Stimulated activated CD8-positive, alpha-beta memory T cell treated with anti-CD3 and anti-CD28 coated beads, Interleukin-4, amount 100 ng/mL, for 24 hours (primary cell): ENCODE measurements around the gene OR4E2.
"Not testable (repeated sequence)": the region's sequence is repeated elsewhere in the genome, so short reads cannot be mapped to it uniquely, and the experiment has no call there.

ENCODE experiments used
- DNase-seq: peaks from one replicate; pipeline ENCODE4 v3.0.0-alpha.2; 2020; ENCODE audit warnings: low read depth

Gene OR4E2

GRCh38 chr14:21697662-21698061 lies 44.0 kb downstream of the OR4E2 start:
- not testable (repeated sequence) for DNase-seq

GRCh38 chr14:21698538-21698937 lies 44.9 kb downstream of the OR4E2 start:
- not testable (repeated sequence) for DNase-seq

DNA sequence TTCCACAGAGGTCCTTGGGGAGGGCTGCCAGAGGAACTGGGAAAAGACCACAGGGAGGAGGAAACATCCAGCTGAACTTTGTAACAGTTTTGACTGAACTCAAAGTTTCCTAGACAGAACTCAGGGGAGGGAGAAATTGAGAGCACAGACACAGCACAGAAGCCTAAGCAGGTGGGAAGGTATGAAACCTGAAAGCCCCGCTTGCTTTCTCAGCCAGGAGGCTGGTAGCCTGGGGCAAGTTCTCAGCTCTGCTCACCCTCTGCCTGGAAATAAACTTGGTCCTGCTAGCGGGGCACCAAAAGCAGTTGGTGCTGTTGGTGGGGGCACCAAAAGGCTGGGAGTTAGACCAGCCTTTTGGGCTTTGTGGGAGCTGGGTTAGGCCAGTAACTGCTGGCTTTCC lies 45.9 kb downstream of the OR4E2 start:
- no peak for DNase-seq

DNA sequence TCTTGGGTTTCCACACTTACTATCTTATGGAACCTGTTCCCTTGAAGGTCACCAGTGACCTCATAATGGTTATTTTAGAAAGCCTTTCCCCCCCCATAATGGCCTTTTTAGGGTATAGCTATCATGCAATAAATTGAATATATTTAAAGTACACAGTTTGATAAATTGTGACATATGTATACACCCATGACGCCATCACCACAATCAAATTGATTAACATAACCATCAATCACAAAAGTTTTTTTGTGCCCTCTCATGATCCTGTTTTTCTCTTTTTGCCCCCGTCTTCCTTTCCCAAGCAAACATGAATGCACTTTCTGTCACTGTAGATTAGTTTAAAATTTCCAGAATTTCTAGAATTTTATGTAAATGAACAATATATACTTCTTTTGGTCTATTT lies 48.7 kb downstream of the OR4E2 start:
- DNase-seq = no peak

- DNase-seq = no peak
Measured at GRCh38 chr14:21703357-21704326, 50.0 kb downstream of the OR4E2 start.

GRCh38 chr14:21704338-21704737 lies 50.7 kb downstream of the OR4E2 start:
- DNase-seq = no peak

GRCh38 chr14:21711360-21711961 lies 57.8 kb downstream of the OR4E2 start:
- DNase-seq = no peak

- no peak for DNase-seq
Measured at GRCh38 chr14:21712036-21712435, 58.4 kb downstream of the OR4E2 start.

DNA sequence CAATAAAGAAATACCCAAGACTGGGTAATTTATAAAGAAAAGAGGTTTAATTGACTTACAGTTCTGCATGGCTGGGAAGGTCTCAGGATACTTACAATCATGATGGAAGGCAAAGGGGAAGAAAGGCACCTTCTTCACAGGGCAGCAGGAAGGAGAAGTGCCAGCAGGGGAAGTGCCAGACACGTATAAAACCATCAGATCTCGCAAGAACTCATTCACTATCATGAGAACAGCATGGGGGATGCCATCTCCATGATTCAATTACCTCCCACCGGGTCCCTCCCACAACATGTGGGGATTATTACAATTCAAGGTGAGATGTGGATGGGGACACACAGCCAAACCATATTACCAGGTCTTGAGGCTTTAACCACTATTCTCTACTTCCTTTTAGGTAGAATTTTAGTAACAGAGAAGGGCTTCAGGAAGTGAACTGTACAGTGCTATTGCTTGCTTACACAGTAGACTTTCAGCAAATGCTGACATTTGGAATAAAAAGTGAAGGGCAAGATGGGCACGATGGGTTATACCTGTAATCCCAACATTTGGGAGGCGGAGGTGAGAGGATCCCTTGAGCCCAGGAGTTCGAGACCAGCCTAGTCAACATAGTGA lies 60.8 kb downstream of the OR4E2 start:
- no peak for DNase-seq
